HFFc6 (cell line): ENCODE data around the gene TOR2A. TPM values are rescaled to one million over a fixed set of nuclear protein-coding genes. Genes with fewer than 3 reads are reported as not detected.
"Not testable (repeated sequence)": the region's sequence is repeated elsewhere in the genome, so short reads cannot be mapped to it uniquely, and the experiment has no call there.

Experiments used
- DNase-seq: peaks from one replicate; pipeline ENCODE4 v3.0.0-alpha.2; 2018
- H3K27ac Mint-ChIP-seq: 2 replicates; pipeline ENCODE4 v1.8.0; 2020; ENCODE audit warnings: mild to moderate bottlenecking, mixed read lengths
- H3K27me3 Mint-ChIP-seq: 2 replicates; pipeline ENCODE4 v1.8.0; 2021; ENCODE audit warnings: mild to moderate bottlenecking, moderate library complexity, mixed read lengths; ENCODE audit not compliant: insufficient read depth
- H3K36me3 Mint-ChIP-seq: 2 replicates; pipeline ENCODE4 v1.8.0; 2021; ENCODE audit warnings: low read depth, mixed read lengths
- H3K4me1 Mint-ChIP-seq: 2 replicates; pipeline ENCODE4 v1.8.0; 2020; ENCODE audit warnings: low read depth, mixed read lengths
- H3K4me3 Mint-ChIP-seq: 2 replicates; pipeline ENCODE4 v1.8.0; 2020; ENCODE audit warnings: mild to moderate bottlenecking, moderate library complexity, mixed read lengths
- H3K9me3 Mint-ChIP-seq: 2 replicates; pipeline ENCODE4 v1.8.0; 2020; ENCODE audit warnings: mild to moderate bottlenecking, mixed read lengths
- total RNA-seq, 6 experiments: library from RNA; stranded (reverse); fragmentation: NEBNext Ultra II Directional; extraction: Animal tissue kit (Norgen Biotek cat#: 25700); gene quantifications; 2 replicates in 1 of 6; 3 replicates in 5 of 6; pipeline ENCODE4 v1.2.3, GENCODE V29; 2021
- TF ChIP-seq, protein P1 (sequence below): fragments of 200-600 bp; sonication (generic); IDR thresholded peaks from 2 replicates; pipeline ENCODE4 v1.5.0; 2021; ENCODE audit warnings: antibody characterized with exemption, mild to moderate bottlenecking

The TOR2A gene
- total RNA-seq, 6 experiments from 2014 or later, result 6.6 to 8.3 (median 8.1) TPM

DNA sequence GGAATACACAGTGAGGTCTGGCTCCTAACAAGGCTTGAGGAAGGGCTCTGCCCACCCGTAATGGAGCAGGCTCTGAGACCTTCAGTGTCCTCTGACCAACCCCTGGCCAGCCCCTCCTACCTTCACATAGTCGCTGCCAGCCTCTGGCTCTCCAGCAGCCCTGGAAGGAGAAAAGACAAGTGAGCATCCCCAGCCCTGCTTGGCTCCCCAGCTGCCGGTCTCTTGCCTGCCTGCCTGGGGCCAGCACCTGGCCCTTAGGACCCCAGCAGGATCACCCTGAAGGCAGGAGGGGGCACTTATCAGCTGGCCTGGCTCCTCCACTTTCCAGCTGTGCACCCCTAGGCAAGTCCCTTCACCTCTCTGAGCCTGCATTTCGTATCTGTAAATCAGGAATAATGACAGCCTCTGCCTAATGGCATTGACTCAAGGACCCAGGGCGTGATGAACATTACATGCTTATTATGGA, 26.4 kb upstream of the TOR2A start:
- Mint-ChIP-seq H3K9me3 (no peaks in the 10 kb centered on the region), H3K4me1 (no peaks in the 10 kb centered on the region), H3K4me3 (no peak overlapping the region), H3K27me3 (peaks cover 20% of the 10 kb centered on the region), H3K36me3 (no peaks in the 10 kb centered on the region), H3K27ac (no peak overlapping the region)
- no peak for DNase-seq
- TF ChIP-seq, protein P1, sequence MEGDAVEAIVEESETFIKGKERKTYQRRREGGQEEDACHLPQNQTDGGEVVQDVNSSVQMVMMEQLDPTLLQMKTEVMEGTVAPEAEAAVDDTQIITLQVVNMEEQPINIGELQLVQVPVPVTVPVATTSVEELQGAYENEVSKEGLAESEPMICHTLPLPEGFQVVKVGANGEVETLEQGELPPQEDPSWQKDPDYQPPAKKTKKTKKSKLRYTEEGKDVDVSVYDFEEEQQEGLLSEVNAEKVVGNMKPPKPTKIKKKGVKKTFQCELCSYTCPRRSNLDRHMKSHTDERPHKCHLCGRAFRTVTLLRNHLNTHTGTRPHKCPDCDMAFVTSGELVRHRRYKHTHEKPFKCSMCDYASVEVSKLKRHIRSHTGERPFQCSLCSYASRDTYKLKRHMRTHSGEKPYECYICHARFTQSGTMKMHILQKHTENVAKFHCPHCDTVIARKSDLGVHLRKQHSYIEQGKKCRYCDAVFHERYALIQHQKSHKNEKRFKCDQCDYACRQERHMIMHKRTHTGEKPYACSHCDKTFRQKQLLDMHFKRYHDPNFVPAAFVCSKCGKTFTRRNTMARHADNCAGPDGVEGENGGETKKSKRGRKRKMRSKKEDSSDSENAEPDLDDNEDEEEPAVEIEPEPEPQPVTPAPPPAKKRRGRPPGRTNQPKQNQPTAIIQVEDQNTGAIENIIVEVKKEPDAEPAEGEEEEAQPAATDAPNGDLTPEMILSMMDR, result no peak

DNA sequence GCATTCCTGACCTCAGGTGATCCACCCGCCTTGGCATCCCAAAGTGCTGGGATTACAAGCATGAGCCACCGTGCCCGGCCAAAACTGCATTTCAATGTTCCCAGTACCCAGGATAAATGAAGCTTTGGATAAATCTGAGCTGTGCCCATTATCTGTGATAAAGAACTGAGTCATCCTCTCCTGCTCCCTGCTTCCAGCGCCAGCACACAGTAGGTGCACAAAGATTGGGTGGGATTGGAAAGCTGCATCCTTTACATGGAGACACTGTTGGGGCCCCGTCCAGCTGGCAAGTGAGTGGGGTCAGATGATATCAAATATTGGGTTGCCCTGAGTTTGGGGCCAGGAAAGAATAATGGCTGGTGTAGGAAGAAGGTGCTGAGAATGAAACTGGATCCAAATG, 26.0 kb upstream of the TOR2A start:
- no peaks in the 10 kb centered on the region for H3K9me3 Mint-ChIP-seq
- no peak overlapping the region for H3K27ac Mint-ChIP-seq
- peaks cover 17% of the 10 kb centered on the region for H3K27me3 Mint-ChIP-seq
- no peaks in the 10 kb centered on the region for H3K4me1 Mint-ChIP-seq
- no peaks in the 10 kb centered on the region for H3K36me3 Mint-ChIP-seq
- TF ChIP-seq, protein P1, result no peak
- no peak overlapping the region for H3K4me3 Mint-ChIP-seq
- DNase-seq, result no peak

DNA sequence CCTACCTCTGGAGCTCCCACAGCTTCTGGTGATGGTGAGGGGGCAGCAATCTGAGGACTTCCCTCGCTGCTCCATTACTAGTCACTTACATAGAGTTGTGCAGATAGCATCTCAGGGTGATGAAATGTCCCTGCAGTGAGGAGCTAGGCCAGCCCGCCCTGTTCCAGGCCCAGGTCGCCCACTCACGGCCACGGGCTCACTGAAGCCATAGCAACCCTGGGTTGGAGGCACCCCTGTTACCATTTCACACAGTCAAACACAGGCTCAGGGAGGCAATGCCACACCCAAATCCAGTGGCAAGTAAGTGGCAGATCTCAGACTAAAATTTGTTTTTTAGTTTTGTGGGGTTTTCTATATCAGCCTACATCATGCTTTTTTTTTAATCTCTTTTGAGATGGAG, 23.7 kb upstream of the TOR2A start:
- no peak for DNase-seq
- Mint-ChIP-seq H3K36me3 (no peaks in the 10 kb centered on the region), H3K4me1 (no peaks in the 10 kb centered on the region), H3K27me3 (peaks cover 28% of the 10 kb centered on the region), H3K9me3 (no peaks in the 10 kb centered on the region), H3K27ac (no peak overlapping the region), H3K4me3 (no peak overlapping the region)
- TF ChIP-seq, protein P1, result no peak

DNA sequence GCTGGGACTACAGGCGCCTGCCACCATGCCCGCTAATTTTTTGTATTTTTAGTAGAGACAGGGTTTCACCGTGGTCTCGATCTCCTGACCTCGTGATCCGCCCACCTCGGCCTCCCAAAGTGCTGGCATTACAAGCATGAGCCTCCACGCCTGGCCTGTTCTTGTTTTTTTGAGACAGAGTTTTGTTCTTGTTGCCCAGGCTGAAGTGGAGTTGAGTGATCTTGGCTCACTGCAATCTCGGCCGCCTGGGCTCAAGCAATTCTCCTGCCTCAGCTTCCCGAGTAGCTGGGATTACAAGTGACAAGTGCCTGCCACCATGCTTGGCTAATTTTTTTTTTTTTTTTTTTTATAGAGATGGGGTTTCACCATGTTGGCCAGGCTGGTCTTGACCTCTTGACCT, 21.7 kb upstream of the TOR2A start:
- H3K9me3 Mint-ChIP-seq, H3K36me3 Mint-ChIP-seq, H3K4me1 Mint-ChIP-seq, DNase-seq, H3K27ac Mint-ChIP-seq, H3K4me3 Mint-ChIP-seq: not testable (repeated sequence)
- H3K27me3 Mint-ChIP-seq, result peaks cover 32% of the 10 kb centered on the region

DNA sequence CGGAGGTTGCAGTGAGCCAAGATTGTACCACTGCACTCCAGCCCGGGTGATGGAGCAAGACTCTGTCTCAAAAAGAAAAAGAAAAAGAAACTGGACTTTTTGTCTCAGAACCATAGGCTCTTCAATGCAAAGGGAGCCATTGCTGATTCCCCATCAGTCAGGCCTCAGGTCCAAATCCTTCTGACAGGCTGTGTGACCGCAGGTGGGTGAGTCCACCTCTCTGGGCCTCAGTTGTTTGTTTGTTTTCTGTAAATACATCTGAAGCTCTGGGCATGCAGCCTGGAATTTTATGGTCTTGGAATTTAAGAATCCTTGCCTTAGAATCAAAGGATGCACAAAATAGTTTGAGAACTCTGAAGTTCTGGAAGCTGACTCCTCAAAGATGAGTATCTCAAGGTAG, 21.1 kb upstream of the TOR2A start:
- H3K4me1 Mint-ChIP-seq, result no peaks in the 10 kb centered on the region
- TF ChIP-seq, protein P1, result no peak
- H3K27me3 Mint-ChIP-seq, result peaks cover 38% of the 10 kb centered on the region
- DNase-seq, result no peak
- no peak overlapping the region for H3K4me3 Mint-ChIP-seq
- no peaks in the 10 kb centered on the region for H3K9me3 Mint-ChIP-seq
- H3K36me3 Mint-ChIP-seq, result no peaks in the 10 kb centered on the region
- no peak overlapping the region for H3K27ac Mint-ChIP-seq

DNA sequence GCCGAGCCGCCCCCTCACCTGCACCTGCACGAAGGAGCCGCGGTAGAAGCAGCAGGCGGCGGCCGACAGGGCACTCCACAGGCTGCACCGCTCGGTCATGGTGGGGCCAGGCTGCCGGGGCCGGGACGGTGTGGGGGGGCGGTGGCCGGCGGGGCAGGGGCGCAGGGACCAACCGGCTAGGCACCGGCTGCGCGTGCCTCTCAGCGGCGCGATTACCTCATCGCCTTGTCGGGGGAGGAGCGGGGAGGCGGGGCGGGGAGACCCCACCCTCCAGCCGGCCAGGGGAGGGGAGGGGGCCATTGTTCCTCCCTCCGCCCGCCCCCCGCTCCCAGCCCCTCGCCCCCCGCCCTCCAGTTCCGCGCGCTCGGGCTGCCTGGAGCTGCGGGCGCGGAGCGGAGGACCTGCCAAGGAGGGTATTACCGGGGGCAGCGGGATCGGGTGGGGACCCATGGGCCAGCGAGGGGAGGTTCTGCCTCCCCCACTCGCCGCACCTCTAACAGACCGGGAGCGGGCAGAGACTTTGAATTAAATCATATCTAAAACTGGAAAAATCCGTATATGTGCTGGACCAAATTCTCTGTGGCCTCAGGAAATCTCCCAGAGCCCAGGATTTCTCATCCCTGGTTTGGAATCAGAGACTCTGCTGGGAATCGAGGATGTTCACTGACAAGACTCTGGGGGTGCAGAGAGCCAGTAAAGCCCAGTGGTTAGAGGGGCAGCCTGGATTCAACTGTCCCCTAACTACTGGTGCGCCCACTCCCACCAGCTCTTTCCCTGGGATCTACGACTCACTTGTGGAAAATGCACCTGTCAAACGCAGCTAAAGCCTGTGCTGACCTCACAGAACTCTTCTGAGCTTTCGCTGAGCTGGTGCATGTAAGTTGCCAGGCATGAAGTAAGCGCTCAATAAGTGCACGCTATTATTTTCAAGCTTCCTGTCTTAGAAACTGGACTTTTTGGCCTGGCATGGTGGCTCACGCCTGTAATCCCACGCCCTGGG, 20.3 kb upstream of the TOR2A start:
- H3K27me3 Mint-ChIP-seq, result peaks cover 41% of the 10 kb centered on the region
- TF ChIP-seq, protein P1, result no peak
- H3K27ac Mint-ChIP-seq, result no peak overlapping the region
- DNase-seq, result no peak
- no peaks in the 10 kb centered on the region for H3K9me3 Mint-ChIP-seq
- no peaks in the 10 kb centered on the region for H3K36me3 Mint-ChIP-seq
- no peaks in the 10 kb centered on the region for H3K4me1 Mint-ChIP-seq
- H3K4me3 Mint-ChIP-seq, result no peak overlapping the region
